Breast epithelium (tissue), 3 donors: ENCODE results near the gene PPM1F.

Experiments used
- POLR2AphosphoS5 ChIP-seq, 3 donors: sonication (generic); formaldehyde crosslinking; IDR thresholded peaks; one replicate each; pipeline ENCODE4 v1.6.1; 2017; ENCODE audit warnings: antibody characterized with exemption in 3 of 3
- TF ChIP-seq, protein P1 (sequence below), 3 donors: fragments of 450-650 bp; IDR thresholded peaks; one replicate each; pipeline ENCODE4 v1.5.1; 2016 to 2017; ENCODE audit warnings: antibody characterized with exemption in 3 of 3, mild to moderate bottlenecking in 3 of 3, moderate library complexity in 3 of 3

DNA sequence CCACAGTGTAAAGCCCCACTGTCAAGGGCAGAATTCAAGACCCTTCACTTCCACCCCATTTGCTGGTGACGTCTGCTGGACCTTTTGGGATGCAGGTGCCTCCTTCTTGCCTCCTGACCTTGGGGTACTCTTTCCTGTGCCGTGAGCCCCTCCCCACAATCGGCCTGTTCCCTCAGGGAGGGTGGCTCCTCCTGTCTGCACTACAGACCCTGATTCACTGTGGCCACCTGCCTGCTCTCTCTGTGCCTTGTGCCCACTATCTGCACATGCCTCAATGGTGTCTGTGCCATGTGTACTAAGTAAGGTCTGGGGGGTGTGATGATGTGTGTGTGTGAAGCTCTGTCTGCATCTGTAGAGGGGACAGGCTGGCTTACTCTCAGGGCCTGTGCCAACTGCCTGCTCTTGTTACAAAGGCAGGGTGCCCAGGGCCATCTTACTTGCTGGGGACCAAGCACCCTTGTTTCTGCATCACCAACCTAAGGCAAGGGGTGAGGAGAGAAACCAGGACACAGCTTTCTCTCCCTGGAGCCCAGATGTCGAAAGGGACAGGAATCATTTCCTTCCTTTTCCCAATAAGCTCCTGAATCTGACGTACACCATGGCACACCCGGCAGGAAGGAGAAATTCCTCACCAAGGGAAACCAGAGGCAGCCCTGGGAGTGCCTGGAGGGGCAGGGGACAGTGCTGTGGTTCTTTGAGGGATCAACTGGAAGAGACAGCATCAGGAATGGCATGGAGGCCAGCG, 3.7 kb downstream of the PPM1F start:
- TF ChIP-seq POLR2AphosphoS5 (IDR thresholded peaks at IDR 0.05), result no peak
- TF ChIP-seq, protein P1, sequence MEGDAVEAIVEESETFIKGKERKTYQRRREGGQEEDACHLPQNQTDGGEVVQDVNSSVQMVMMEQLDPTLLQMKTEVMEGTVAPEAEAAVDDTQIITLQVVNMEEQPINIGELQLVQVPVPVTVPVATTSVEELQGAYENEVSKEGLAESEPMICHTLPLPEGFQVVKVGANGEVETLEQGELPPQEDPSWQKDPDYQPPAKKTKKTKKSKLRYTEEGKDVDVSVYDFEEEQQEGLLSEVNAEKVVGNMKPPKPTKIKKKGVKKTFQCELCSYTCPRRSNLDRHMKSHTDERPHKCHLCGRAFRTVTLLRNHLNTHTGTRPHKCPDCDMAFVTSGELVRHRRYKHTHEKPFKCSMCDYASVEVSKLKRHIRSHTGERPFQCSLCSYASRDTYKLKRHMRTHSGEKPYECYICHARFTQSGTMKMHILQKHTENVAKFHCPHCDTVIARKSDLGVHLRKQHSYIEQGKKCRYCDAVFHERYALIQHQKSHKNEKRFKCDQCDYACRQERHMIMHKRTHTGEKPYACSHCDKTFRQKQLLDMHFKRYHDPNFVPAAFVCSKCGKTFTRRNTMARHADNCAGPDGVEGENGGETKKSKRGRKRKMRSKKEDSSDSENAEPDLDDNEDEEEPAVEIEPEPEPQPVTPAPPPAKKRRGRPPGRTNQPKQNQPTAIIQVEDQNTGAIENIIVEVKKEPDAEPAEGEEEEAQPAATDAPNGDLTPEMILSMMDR (IDR thresholded peaks at IDR 0.05), result no peak
